Nephron progenitor cell (in vitro differentiated cells): ENCODE results near the gene CLIC3.
A peak's percentile ranks its signal among the peaks of the same experiment; 100 is the strongest.

Source experiments
- DNase-seq: peaks from one replicate; pipeline ENCODE4 v3.0.0; 2021
- H3K27ac Mint-ChIP-seq: 2 replicates; pipeline ENCODE4 v1.8.0; 2021; ENCODE audit warnings: mild to moderate bottlenecking, moderate library complexity, mixed read lengths
- H3K27me3 Mint-ChIP-seq: 2 replicates; pipeline ENCODE4 v1.8.0; 2021; ENCODE audit warnings: mild to moderate bottlenecking, low read depth, mixed read lengths; ENCODE audit not compliant: poor library complexity
- H3K36me3 Mint-ChIP-seq: 2 replicates; pipeline ENCODE4 v1.8.0; 2021; ENCODE audit warnings: low read depth, mixed read lengths
- H3K4me1 Mint-ChIP-seq: 2 replicates; pipeline ENCODE4 v1.8.0; 2021; ENCODE audit warnings: mixed read lengths
- H3K4me3 Mint-ChIP-seq: 2 replicates; pipeline ENCODE4 v1.8.0; 2021; ENCODE audit warnings: mild to moderate bottlenecking, moderate library complexity, mixed read lengths
- H3K9me3 Mint-ChIP-seq: 2 replicates; pipeline ENCODE4 v1.8.0; 2021; ENCODE audit warnings: mild to moderate bottlenecking, moderate library complexity, mixed read lengths
- TF ChIP-seq, protein P1 (sequence below): fragments of 200-600 bp; sonication (generic); IDR thresholded peaks from 2 replicates; pipeline ENCODE4 v1.5.0; 2021; ENCODE audit warnings: antibody characterized with exemption

Gene CLIC3

GRCh38 chr9:137023583-137023991, 27.2 kb upstream of the CLIC3 start:
- Mint-ChIP-seq H3K9me3 (no peaks in the 10 kb centered on the region), H3K27me3 (no peaks in the 10 kb centered on the region), H3K4me1 (peaks cover 19% of the 10 kb centered on the region), H3K36me3 (no peaks in the 10 kb centered on the region), H3K4me3 (no peak overlapping the region), H3K27ac (no peak overlapping the region)
- no peak for DNase-seq
- TF ChIP-seq, protein P1, sequence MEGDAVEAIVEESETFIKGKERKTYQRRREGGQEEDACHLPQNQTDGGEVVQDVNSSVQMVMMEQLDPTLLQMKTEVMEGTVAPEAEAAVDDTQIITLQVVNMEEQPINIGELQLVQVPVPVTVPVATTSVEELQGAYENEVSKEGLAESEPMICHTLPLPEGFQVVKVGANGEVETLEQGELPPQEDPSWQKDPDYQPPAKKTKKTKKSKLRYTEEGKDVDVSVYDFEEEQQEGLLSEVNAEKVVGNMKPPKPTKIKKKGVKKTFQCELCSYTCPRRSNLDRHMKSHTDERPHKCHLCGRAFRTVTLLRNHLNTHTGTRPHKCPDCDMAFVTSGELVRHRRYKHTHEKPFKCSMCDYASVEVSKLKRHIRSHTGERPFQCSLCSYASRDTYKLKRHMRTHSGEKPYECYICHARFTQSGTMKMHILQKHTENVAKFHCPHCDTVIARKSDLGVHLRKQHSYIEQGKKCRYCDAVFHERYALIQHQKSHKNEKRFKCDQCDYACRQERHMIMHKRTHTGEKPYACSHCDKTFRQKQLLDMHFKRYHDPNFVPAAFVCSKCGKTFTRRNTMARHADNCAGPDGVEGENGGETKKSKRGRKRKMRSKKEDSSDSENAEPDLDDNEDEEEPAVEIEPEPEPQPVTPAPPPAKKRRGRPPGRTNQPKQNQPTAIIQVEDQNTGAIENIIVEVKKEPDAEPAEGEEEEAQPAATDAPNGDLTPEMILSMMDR, result no peak

GRCh38 chr9:137023157-137023556, 26.8 kb upstream of the CLIC3 start:
- no peak overlapping the region for H3K27ac Mint-ChIP-seq
- no peak overlapping the region for H3K4me3 Mint-ChIP-seq
- no peaks in the 10 kb centered on the region for H3K27me3 Mint-ChIP-seq
- H3K9me3 Mint-ChIP-seq, result no peaks in the 10 kb centered on the region
- TF ChIP-seq, protein P1, result no peak
- no peak for DNase-seq
- no peaks in the 10 kb centered on the region for H3K36me3 Mint-ChIP-seq
- H3K4me1 Mint-ChIP-seq, result peaks cover 19% of the 10 kb centered on the region

GRCh38 chr9:137022662-137023008, 26.3 kb upstream of the CLIC3 start:
- no peaks in the 10 kb centered on the region for H3K36me3 Mint-ChIP-seq
- no peaks in the 10 kb centered on the region for H3K27me3 Mint-ChIP-seq
- no peaks in the 10 kb centered on the region for H3K9me3 Mint-ChIP-seq
- TF ChIP-seq, protein P1, result no peak
- H3K27ac Mint-ChIP-seq, result no peak overlapping the region
- no peak overlapping the region for H3K4me3 Mint-ChIP-seq
- peaks cover 19% of the 10 kb centered on the region for H3K4me1 Mint-ChIP-seq
- no peak for DNase-seq

DNA sequence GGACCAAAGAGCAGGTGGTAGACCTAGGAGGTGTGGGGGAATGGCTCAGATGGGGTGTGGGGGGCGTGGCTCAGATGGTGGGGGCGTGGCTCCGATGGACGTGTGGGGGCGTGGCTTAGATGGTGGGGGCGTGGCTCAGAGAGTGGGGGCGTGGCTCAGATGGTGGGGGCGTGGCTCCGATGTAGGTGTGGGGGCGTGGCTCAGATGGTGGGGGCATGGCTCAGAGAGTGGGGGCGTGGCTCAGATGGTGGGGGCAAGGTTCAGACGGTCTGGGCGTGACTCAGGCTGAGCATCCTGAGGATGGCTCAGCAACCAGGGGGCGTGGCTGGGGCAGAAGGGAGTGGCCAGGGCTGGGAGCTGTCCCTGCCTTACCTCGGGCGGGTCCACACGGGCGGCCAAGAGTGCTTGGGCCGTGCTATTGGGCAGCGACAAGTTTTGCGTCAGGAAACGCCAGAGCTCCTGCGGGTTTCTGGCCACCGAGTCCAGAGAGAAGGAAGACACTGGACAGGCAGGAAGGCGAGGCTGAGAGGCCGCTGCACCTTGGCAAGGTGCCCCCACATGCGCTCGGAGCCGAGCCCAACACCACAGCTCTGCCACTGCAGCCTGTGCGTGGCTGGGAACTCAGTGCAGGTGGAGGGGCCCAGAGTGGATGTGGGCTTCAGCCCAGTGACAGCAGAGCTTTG, 25.8 kb upstream of the CLIC3 start:
- Mint-ChIP-seq H3K4me1 (peaks cover 16% of the 10 kb centered on the region), H3K9me3 (no peaks in the 10 kb centered on the region), H3K36me3 (peaks cover under 1% of the 10 kb centered on the region), H3K27me3 (no peaks in the 10 kb centered on the region), H3K27ac (no peak overlapping the region), H3K4me3 (no peak overlapping the region)
- TF ChIP-seq, protein P1, result no peak
- peak; percentile 60 for DNase-seq

- Mint-ChIP-seq H3K36me3 (peaks cover 6% of the 10 kb centered on the region), H3K9me3 (no peaks in the 10 kb centered on the region), H3K27ac (no peak overlapping the region), H3K4me3 (no peak overlapping the region), H3K27me3 (no peaks in the 10 kb centered on the region), H3K4me1 (peaks cover 15% of the 10 kb centered on the region)
- no peak for DNase-seq
- TF ChIP-seq, protein P1, result no peak
Measured at GRCh38 chr9:137021568-137021978, 25.2 kb upstream of the CLIC3 start.
